ENCODE measurements around the gene ROBO2. TPM values are rescaled to one million over a fixed set of nuclear protein-coding genes. Genes with fewer than 3 reads are reported as not detected.

Gene ROBO2
- total RNA-seq, 1 donor from 2014 or later = 0.79 TPM

DNA sequence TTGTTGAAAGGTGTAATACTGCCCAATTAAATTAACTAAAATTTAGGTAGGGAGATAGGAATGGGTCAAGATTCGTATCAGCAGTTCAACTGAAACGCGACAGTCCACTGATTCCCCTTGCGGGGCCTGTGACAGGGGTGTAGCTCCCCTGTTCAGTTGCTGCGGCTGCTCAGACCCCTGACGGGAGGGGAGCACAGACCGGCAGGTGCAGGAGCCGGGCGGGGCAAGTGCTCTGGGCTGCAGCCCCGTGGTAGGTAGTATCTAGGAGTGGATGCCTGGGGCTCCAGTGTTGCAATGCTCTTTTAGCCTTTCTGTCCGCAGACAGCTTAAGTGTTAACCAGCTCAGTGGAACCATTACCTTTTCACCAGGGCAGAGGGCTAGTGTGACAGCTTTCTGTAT is 164.9 kb downstream of the ROBO2 start:
- no peak overlapping the region for H3K4me3 ChIP-seq (ENCODE audit: low read depth, low read length)
- DNase-seq (ENCODE audit: low read depth) (no peak), FAIRE-seq (no peak)
- no peaks in the 10 kb centered on the region for H3K36me3 ChIP-seq (ENCODE audit: control insufficient read depth, insufficient read depth, low read length)
- TF ChIP-seq, protein P1, sequence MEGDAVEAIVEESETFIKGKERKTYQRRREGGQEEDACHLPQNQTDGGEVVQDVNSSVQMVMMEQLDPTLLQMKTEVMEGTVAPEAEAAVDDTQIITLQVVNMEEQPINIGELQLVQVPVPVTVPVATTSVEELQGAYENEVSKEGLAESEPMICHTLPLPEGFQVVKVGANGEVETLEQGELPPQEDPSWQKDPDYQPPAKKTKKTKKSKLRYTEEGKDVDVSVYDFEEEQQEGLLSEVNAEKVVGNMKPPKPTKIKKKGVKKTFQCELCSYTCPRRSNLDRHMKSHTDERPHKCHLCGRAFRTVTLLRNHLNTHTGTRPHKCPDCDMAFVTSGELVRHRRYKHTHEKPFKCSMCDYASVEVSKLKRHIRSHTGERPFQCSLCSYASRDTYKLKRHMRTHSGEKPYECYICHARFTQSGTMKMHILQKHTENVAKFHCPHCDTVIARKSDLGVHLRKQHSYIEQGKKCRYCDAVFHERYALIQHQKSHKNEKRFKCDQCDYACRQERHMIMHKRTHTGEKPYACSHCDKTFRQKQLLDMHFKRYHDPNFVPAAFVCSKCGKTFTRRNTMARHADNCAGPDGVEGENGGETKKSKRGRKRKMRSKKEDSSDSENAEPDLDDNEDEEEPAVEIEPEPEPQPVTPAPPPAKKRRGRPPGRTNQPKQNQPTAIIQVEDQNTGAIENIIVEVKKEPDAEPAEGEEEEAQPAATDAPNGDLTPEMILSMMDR (IDR thresholded peaks at IDR 0.05; ENCODE audit: insufficient read depth, low read length, severe bottlenecking) = no peak
- no peaks in the 10 kb centered on the region for H3K27me3 ChIP-seq (ENCODE audit: control insufficient read depth, insufficient read depth, low read length)

DNA sequence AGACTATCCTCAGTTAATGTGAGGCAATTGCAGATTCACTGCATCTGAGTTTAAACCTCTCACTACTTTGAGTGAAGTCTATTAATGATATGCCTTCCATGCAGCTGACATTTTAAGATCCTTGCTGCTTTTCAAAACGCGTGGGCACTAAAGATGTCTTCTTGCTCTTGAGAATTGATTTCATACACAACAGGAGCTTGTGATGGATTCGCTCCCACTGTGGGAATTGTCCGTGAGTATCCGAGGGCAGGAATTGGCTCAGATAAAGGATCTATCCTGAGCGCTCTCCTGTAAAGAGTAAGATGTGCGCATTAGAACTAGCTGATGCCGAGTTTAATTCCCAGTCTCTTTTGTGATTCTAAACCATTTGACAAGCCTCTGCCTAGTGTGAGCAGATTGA is 167.9 kb downstream of the ROBO2 start:
- no peaks in the 10 kb centered on the region for H3K36me3 ChIP-seq (ENCODE audit: control insufficient read depth, insufficient read depth, low read length)
- H3K27me3 ChIP-seq (ENCODE audit: control insufficient read depth, insufficient read depth, low read length) = no peaks in the 10 kb centered on the region
- no peak for FAIRE-seq
- DNase-seq (ENCODE audit: low read depth) = no peak
- no peak overlapping the region for H3K4me3 ChIP-seq (ENCODE audit: low read depth, low read length)
- TF ChIP-seq, protein P1 (IDR thresholded peaks at IDR 0.05; ENCODE audit: insufficient read depth, low read length, severe bottlenecking) = no peak

DNA sequence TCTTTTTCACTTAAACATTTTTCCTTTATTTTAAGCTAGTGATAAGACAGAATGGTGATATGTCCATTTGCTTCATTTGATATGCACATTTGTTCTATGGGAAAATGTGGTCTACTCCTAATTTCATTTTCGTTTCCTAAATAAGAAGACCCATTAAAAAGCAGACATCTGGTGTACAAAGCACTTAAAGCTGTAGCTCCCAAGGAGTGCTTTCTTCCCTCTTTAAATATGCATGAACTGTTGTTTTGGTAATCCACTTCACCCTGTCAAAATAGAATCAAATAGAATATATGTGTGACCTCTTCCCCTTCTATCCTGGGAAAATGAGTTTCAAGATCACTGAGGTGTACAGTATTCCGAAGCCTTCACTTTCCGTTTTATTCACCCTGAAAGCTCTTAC is 182.8 kb downstream of the ROBO2 start:
- Histone ChIP-seq H3K36me3 (ENCODE audit: control insufficient read depth, insufficient read depth, low read length) (no peaks in the 10 kb centered on the region), H3K27me3 (ENCODE audit: control insufficient read depth, insufficient read depth, low read length) (no peaks in the 10 kb centered on the region), H3K4me3 (ENCODE audit: low read depth, low read length) (no peak overlapping the region)
- TF ChIP-seq, protein P1 (IDR thresholded peaks at IDR 0.05; ENCODE audit: insufficient read depth, low read length, severe bottlenecking) = no peak
- no peak for FAIRE-seq
- no peak for DNase-seq (ENCODE audit: low read depth)

DNA sequence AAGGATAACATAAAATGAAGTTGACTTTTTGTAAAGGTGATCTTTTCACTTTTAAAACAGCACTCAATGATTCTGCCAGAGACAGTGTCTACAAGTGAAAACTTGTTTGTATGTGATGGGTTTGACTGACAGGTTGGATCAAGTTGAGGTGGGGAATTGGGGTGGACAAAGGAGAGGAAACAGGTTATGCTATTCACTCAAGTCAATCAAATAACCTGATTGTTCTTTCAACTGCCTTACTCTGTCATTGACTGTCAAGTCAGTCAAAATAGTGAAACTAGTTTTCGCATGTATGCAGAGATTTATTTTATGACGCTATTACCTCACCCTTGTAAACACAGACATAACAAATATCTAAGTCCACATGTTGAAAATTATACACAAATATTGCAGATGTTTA is 187.7 kb downstream of the ROBO2 start:
- TF ChIP-seq, protein P1 (IDR thresholded peaks at IDR 0.05; ENCODE audit: insufficient read depth, low read length, severe bottlenecking) = no peak
- H3K4me3 ChIP-seq (ENCODE audit: low read depth, low read length) = no peak overlapping the region
- DNase-seq (ENCODE audit: low read depth) = no peak
- no peaks in the 10 kb centered on the region for H3K36me3 ChIP-seq (ENCODE audit: control insufficient read depth, insufficient read depth, low read length)
- no peak for FAIRE-seq
- no peaks in the 10 kb centered on the region for H3K27me3 ChIP-seq (ENCODE audit: control insufficient read depth, insufficient read depth, low read length)

DNA sequence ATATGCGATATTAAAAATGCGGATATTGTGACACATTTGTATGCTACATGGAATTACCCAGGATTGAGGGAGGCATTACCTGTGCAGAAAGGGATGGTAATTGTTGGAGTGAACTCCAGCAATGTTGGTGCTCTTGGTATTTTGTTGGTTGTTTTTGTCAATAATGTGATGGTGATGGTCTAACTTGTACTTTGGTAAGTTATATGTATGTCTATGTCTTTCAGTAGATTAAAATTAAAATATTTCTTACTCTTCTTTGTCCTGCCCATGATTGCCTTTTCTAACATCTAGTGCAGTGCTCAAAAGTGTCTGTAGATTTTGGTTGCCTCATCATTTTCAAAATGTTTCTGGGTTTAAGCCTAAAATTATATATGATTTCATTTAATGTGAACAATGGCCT is 192.7 kb downstream of the ROBO2 start:
- no peak for DNase-seq (ENCODE audit: low read depth)
- Histone ChIP-seq H3K4me3 (ENCODE audit: low read depth, low read length) (no peak overlapping the region), H3K27me3 (ENCODE audit: control insufficient read depth, insufficient read depth, low read length) (no peaks in the 10 kb centered on the region), H3K36me3 (ENCODE audit: control insufficient read depth, insufficient read depth, low read length) (no peaks in the 10 kb centered on the region)
- no peak for FAIRE-seq
- TF ChIP-seq, protein P1 (IDR thresholded peaks at IDR 0.05; ENCODE audit: insufficient read depth, low read length, severe bottlenecking) = no peak

DNA sequence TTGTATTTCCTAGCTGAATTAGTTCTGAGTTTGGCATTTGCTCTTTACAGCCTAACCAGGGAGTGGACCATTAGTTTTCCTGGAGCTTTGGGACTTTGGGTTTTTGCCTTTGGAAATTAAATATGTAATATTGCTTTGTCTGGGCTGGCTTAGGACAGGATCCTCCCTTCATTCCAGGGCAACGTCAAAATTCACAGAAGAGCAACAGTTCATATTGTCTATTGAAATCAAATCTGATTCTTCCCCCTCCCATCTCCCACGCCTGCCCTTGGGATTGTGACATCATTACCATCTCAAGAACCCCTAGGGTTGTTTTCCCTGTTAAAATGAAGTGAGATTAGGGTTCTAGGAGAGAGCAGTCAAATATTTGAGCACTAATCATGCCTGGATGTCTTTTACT is 194.1 kb downstream of the ROBO2 start:
- FAIRE-seq (no peak), DNase-seq (ENCODE audit: low read depth) (no peak)
- TF ChIP-seq, protein P1 (IDR thresholded peaks at IDR 0.05; ENCODE audit: insufficient read depth, low read length, severe bottlenecking) = no peak
- Histone ChIP-seq H3K4me3 (ENCODE audit: low read depth, low read length) (no peak overlapping the region), H3K36me3 (ENCODE audit: control insufficient read depth, insufficient read depth, low read length) (no peaks in the 10 kb centered on the region), H3K27me3 (ENCODE audit: control insufficient read depth, insufficient read depth, low read length) (no peaks in the 10 kb centered on the region)
